ENCODE data around the gene PISD. TPM values are rescaled to one million over a fixed set of nuclear protein-coding genes. Genes with fewer than 3 reads are reported as not detected.

Gene PISD
- total RNA-seq, 4 donors from 2014 or later: 21.4 to 34.0 (median 30.6) TPM

DNA sequence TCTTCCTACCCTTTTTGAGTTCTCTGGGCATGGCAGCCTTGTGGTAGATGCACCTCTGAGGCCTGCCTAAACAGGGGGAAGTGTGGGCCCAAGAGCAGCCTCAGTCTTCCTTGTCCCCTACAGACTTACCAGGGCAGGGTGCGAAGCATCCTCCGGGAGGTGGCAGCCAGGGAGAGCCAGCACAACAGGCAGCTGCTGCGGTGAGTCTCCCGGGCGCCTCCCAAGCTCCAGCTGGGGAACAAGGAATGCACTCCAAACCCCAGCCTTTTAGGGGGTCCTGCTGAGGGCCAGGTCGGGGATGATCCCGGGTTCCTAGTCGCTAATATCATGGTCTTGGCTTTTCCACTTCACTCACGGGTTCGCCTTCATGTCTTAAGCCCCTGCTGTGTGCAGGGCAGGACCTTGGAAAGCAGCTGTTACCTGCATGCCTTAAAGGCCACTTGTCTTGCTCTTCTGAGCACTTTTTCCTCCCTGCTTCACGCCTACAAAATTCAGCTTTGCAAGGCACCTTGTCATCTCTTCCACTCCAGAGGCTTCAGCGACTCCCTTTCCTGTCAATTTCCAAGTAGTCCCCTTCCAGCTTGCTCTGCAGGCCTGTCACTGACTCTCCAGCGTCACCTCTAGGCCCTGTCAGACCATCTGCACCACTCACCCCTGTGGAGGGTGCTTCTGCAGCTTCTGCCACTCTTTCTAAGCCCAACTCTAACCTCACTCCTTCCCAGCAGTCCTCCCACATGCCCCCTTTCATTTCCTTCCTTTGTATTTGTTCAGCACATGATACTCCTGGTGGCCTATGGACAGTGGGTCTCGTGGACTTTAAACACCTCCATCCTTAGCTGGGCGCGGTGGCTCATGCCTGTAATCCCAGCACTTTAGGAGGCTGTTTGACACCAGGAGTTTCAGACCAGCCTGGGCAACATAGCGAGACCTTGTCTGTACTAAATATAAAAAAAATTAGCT is 57.0 kb downstream of the PISD start:
- DNase-seq: no peak
- no peaks in the 10 kb centered on the region for H3K4me1 ChIP-seq
- no peak for TF ChIP-seq POLR2A (IDR thresholded peaks at IDR 0.05)
- TF ChIP-seq, protein P1, sequence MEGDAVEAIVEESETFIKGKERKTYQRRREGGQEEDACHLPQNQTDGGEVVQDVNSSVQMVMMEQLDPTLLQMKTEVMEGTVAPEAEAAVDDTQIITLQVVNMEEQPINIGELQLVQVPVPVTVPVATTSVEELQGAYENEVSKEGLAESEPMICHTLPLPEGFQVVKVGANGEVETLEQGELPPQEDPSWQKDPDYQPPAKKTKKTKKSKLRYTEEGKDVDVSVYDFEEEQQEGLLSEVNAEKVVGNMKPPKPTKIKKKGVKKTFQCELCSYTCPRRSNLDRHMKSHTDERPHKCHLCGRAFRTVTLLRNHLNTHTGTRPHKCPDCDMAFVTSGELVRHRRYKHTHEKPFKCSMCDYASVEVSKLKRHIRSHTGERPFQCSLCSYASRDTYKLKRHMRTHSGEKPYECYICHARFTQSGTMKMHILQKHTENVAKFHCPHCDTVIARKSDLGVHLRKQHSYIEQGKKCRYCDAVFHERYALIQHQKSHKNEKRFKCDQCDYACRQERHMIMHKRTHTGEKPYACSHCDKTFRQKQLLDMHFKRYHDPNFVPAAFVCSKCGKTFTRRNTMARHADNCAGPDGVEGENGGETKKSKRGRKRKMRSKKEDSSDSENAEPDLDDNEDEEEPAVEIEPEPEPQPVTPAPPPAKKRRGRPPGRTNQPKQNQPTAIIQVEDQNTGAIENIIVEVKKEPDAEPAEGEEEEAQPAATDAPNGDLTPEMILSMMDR (IDR thresholded peaks at IDR 0.05): no peak
- H3K36me3 ChIP-seq: peaks cover 0 to 52% (median 6%) of the 10 kb centered on the region in 3 donors
- intact Hi-C loops (cut with DNase I): no loop called here
- H3K9me3 ChIP-seq: no peaks in the 10 kb centered on the region
- 88 to 94% methylated on average over 10 of the region's 17 CpGs for WGBS, 2 donors
- no peak overlapping the region for H3K4me3 ChIP-seq
- no peak overlapping the region for H3K27ac ChIP-seq
- H3K27me3 ChIP-seq: no peaks in the 10 kb centered on the region

- Histone ChIP-seq H3K27me3 (no peaks in the 10 kb centered on the region), H3K4me3 (no peak overlapping the region), H3K36me3 (peaks cover 0 to 46% (median 6%) of the 10 kb centered on the region in 3 donors), H3K4me1 (no peaks in the 10 kb centered on the region), H3K27ac (no peak overlapping the region), H3K9me3 (no peaks in the 10 kb centered on the region)
- TF ChIP-seq, protein P1 (IDR thresholded peaks at IDR 0.05): no peak
- no peak for TF ChIP-seq POLR2A (IDR thresholded peaks at IDR 0.05)
- intact Hi-C loops (cut with DNase I): no loop called here
- DNase-seq: no peak
- 93 to 98% methylated on average over 6 to 12 of the region's 14 CpGs for WGBS, 2 donors
Measured at GRCh38 chr22:31604137-31604705, 57.8 kb downstream of the PISD start.

DNA sequence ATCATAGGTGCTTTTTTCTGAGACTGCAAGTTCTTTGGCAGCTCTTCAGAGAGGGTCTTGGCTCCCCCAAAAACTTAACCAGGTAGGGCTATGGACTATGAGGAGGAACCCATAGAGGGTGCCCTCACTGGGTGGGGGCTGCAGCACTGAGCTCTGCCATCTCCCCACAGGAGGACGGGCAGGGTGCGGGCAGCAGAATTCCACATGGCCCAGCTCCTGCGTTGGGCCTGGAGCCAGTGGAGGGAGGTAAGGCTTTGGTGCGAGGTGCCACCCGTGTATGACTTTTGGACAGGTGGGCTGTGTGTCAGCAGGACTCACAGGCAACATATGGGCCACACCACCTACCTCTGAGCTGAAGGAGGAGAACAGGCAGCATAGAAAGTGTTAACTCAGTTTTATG is 58.4 kb downstream of the PISD start:
- H3K9me3 ChIP-seq: no peaks in the 10 kb centered on the region
- TF ChIP-seq, protein P1 (IDR thresholded peaks at IDR 0.05): no peak
- TF ChIP-seq POLR2A (IDR thresholded peaks at IDR 0.05): no peak
- H3K27ac ChIP-seq: no peak overlapping the region
- no peak for DNase-seq
- H3K4me3 ChIP-seq: no peak overlapping the region
- no peaks in the 10 kb centered on the region for H3K27me3 ChIP-seq
- no peaks in the 10 kb centered on the region for H3K4me1 ChIP-seq
- no CpG with 5 or more reads among the region's 5 CpGs for whole genome bisulfite sequencing, 2 donors
- intact Hi-C loops (cut with DNase I): no loop called here
- peaks cover 0 to 46% (median 6%) of the 10 kb centered on the region in 3 donors for H3K36me3 ChIP-seq

GRCh38 chr22:31603081-31603525 is 58.9 kb downstream of the PISD start:
- H3K27ac ChIP-seq: no peak overlapping the region

More at GRCh38 chr22:31603081-31603525, 58.9 kb downstream of the PISD start:
- peaks cover 0 to 43% (median 6%) of the 10 kb centered on the region in 3 donors for H3K36me3 ChIP-seq
- intact Hi-C loops (cut with DNase I): no loop called here
- 81 to 88% methylated on average over 10 of the region's 10 CpGs for WGBS, 2 donors
- H3K4me1 ChIP-seq: no peaks in the 10 kb centered on the region
- no peak overlapping the region for H3K4me3 ChIP-seq
- no peaks in the 10 kb centered on the region for H3K9me3 ChIP-seq
- DNase-seq: no peak
- no peak for TF ChIP-seq POLR2A (IDR thresholded peaks at IDR 0.05)
- TF ChIP-seq, protein P1 (IDR thresholded peaks at IDR 0.05): no peak
- H3K27me3 ChIP-seq: no peaks in the 10 kb centered on the region

Measured in esophagus squamous epithelium (tissue), 5 donors.